Stomach smooth muscle (tissue), 2 donors: ENCODE results near the gene GRID1.

Source experiments
- H3K27ac ChIP-seq: one replicate; pipeline ENCODE4 v1.7.0; 2013; ENCODE audit warnings: mild to moderate bottlenecking, low read length, inconsistent platforms
- H3K27me3 ChIP-seq, 2 donors: one replicate each; pipeline ENCODE4 v1.7.0; 2013; ENCODE audit warnings: low read length in 2 of 2; ENCODE audit not compliant: insufficient read depth in 2 of 2, control insufficient read depth in 1 of 2
- H3K36me3 ChIP-seq, 2 donors: one replicate each; pipeline ENCODE4 v1.7.0; 2013; ENCODE audit warnings: low read length in 2 of 2; ENCODE audit not compliant: control insufficient read depth in 2 of 2, insufficient read depth in 2 of 2
- H3K4me1 ChIP-seq: one replicate; pipeline ENCODE4 v1.7.0; 2013; ENCODE audit warnings: low read length; ENCODE audit not compliant: control insufficient read depth, insufficient read depth
- H3K4me3 ChIP-seq, 2 donors: one replicate each; pipeline ENCODE4 v1.7.0; 2013; ENCODE audit warnings: low read length in 2 of 2
- H3K9ac ChIP-seq, 2 donors: one replicate each; pipeline ENCODE4 v1.7.0; 2013; ENCODE audit warnings: low read length in 2 of 2, mild to moderate bottlenecking in 1 of 2
- H3K9me3 ChIP-seq, 2 donors: one replicate each; pipeline ENCODE4 v1.7.0; 2013; ENCODE audit warnings: low read length in 2 of 2; ENCODE audit not compliant: control insufficient read depth in 2 of 2
- donor health status: healthy.
- donor health status: Pancreatic carcinoma.

Gene GRID1

DNA sequence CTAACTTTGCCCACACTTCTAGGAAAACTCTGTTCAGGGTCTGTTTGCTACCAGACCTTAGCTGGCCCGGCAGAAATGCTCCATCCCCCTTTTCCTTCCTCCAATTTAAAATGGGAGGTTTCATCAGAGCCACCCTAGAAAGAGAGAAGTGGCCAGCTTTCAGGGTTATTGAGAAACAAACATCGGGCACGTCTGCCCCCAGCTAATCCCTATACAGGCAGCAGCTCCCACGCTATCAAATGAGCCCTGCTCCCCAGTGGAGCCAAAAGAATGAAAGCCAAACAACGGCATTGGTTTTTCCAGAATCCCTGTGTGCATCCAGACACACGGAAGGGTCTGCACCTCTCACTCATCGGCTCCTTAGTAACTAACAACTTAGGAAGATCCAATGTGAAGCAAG, 132.5 kb downstream of the GRID1 start:
- Histone ChIP-seq H3K4me3 (no peak overlapping the region), H3K27me3 (no peaks in the 10 kb centered on the region), H3K9me3 (no peaks in the 10 kb centered on the region), H3K9ac (no peak overlapping the region), H3K36me3 (no peaks in the 10 kb centered on the region), H3K27ac (no peak overlapping the region), H3K4me1 (no peaks in the 10 kb centered on the region)

DNA sequence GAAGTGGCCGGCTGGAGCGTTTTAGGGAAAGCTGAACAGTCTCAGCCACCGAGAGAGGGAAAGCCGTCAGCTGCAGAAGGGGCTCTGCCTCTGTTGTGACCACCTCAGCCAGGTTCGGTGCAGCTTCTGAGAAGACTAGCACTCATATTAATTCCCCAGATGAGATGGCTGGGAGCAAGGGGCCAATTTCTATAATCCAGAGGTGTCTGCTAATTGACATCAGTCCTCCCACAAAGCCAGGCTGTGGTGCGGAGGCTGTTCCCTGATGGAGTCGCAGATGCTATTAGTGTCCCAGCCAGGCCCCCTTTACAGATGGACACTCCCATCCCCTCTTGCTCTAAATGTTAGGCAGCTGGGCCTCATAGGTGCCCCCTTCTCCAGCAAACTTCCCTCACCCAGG, 133.5 kb downstream of the GRID1 start:
- Histone ChIP-seq H3K27me3 (no peaks in the 10 kb centered on the region), H3K9ac (no peak overlapping the region)

DNA sequence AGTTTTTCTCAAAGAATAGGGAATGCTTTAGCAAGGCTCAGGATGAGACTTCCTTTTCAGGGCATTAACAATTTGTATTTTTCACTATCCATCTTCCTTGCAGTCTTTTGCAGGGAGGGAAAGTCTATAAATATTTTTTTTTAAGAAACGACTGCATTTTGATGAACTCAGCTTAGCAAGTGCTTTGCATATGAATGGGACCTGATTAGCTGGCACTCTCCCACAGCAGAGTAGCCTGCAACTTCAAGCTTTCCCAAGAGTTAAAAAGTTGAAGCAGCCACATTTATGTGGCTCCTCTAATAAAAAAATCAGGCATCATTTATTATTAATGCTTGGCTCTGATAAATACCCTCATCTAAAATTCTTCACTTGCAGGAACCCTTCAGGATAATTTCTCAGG, 134.0 kb downstream of the GRID1 start:
- H3K4me1 ChIP-seq, result no peaks in the 10 kb centered on the region
- H3K4me3 ChIP-seq, result no peak overlapping the region
- no peak overlapping the region for H3K27ac ChIP-seq
- no peaks in the 10 kb centered on the region for H3K27me3 ChIP-seq
- no peak overlapping the region for H3K9ac ChIP-seq
- no peaks in the 10 kb centered on the region for H3K36me3 ChIP-seq
- no peaks in the 10 kb centered on the region for H3K9me3 ChIP-seq

More for the DNA sequence above, 133.5 kb downstream of the GRID1 start:
- Histone ChIP-seq H3K4me1 (no peaks in the 10 kb centered on the region), H3K9me3 (no peaks in the 10 kb centered on the region), H3K36me3 (no peaks in the 10 kb centered on the region), H3K27ac (no peak overlapping the region), H3K4me3 (no peak overlapping the region)

DNA sequence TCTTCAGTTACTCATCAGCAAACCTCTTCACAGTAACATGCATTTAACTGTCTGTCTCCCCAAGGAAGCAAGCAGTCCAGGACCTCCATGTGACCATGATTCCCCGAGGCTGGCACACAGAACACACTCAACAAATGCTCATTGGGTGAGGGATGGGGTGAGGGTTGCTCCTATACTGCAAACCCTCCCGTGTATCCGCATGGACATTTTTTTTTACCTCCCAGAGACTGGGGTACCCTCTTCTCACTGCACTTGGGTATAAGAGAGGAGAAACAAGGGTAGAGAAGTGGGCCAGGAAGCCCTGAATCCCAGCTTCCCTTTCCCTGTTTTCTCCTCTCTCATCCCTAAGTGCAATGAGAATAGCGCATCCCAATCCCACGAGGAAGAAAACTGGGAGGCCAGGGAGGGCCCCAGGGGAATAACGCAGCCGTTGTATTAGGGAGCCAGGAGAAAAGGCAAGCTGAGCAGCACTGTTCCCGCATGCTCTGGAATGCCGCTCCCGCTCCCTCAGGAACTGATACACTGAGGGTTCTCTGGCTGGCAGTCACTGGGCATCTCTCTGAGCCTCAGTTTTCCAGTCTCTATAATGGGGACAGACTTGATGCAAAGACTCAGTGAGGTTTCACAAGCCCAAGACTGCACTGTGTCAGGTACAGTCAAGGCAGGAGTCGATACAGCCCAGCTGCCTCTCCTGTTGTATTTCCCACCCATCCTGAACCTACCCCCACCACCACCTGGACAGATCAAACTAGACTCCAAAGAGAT, 134.6 kb downstream of the GRID1 start:
- Histone ChIP-seq H3K9me3 (no peaks in the 10 kb centered on the region), H3K36me3 (no peaks in the 10 kb centered on the region), H3K27me3 (no peaks in the 10 kb centered on the region), H3K27ac (no peak overlapping the region), H3K4me3 (no peak overlapping the region), H3K4me1 (no peaks in the 10 kb centered on the region), H3K9ac (no peak overlapping the region)

DNA sequence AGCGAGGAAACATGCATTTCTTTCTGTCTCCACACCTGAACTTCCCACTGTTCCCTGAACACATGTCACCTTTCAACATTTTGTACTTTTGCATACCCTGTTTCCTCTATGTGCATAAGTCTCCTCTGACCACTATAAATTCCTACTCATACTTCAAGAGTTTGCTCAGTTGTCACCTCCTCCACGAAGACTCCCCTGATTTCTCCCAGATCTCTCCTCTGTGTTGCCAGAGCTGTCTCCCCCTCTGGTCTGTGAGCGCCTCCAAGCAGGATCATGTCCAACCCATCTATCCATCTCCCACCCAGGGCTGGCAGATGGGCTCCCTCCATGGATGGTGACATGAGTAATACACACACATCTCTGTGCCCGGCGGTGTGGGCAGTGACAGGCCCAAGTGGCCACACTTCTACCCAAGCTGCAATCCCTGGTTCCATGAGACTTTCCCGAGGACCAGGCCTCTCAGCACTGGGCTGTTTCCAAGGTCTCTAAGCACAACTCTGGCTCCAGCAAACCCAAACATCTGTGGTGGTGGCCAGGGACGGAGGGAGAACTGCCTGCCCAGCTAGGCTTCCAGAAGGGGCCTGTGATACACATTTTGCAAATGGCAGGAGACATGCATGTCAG, 135.9 kb downstream of the GRID1 start:
- no peaks in the 10 kb centered on the region for H3K36me3 ChIP-seq
- no peaks in the 10 kb centered on the region for H3K27me3 ChIP-seq
- no peaks in the 10 kb centered on the region for H3K9me3 ChIP-seq
- no peaks in the 10 kb centered on the region for H3K4me1 ChIP-seq
- H3K4me3 ChIP-seq, result no peak overlapping the region
- H3K27ac ChIP-seq, result no peak overlapping the region
- no peak overlapping the region for H3K9ac ChIP-seq

DNA sequence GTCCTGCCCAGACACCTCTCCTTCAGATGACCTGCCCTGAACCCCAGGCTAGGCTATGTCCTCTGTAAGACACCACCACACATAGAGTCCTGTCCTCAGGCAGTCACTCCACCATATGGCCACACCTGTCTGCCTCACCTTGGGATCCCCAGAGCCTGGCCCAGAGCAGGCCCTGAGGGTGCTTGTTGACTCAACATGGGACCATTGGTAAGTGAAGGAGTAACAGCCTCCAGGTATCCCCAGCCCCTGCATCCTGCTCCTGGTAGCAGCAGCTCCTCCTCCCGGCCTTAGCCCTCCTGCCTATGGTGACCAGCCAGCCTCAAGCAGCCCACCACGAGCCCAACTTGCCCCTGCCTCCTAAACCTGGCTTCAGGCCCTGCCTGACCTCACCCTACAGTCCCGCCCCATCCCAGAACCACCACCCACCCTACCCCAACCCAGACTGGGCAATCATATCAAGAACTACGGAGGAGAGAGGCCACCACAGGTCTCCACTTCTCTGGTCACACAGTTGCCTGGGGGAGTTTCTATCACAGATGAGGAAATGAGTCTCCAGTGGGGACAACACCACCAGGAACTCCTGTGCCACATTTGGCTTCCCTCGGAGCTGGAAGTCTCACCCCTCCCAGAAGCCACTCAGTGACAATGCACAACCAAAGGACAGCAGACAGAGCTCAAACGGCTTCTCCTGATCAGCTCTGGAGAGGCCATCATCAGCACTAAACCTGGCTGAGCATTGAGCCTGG, 136.6 kb downstream of the GRID1 start:
- Histone ChIP-seq H3K4me1 (no peaks in the 10 kb centered on the region), H3K9me3 (no peaks in the 10 kb centered on the region), H3K27me3 (no peaks in the 10 kb centered on the region), H3K36me3 (no peaks in the 10 kb centered on the region), H3K4me3 (no peak overlapping the region), H3K27ac (no peak overlapping the region), H3K9ac (no peak overlapping the region)

DNA sequence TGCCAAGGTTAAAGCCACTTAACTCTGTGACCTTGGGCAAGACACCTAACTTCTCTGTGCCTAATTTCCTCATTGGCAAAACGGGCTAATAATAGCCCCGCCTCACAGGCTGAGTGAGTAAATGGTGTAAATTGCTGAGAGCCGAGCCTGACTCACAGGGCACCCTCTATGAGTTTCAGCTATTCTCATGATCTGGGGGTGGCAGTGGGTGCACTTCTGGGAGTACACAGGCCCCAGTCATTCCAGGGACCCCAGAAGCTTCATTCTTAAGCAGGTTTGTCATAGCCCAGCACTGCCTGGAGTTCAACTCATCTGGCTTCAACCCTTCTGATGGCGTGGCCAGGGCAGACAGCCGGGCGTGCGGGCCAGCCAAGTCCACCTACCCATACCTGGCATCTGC, 137.2 kb downstream of the GRID1 start:
- Histone ChIP-seq H3K4me3 (no peak overlapping the region), H3K36me3 (no peaks in the 10 kb centered on the region), H3K4me1 (no peaks in the 10 kb centered on the region), H3K9me3 (no peaks in the 10 kb centered on the region), H3K9ac (no peak overlapping the region), H3K27ac (no peak overlapping the region), H3K27me3 (no peaks in the 10 kb centered on the region)

DNA sequence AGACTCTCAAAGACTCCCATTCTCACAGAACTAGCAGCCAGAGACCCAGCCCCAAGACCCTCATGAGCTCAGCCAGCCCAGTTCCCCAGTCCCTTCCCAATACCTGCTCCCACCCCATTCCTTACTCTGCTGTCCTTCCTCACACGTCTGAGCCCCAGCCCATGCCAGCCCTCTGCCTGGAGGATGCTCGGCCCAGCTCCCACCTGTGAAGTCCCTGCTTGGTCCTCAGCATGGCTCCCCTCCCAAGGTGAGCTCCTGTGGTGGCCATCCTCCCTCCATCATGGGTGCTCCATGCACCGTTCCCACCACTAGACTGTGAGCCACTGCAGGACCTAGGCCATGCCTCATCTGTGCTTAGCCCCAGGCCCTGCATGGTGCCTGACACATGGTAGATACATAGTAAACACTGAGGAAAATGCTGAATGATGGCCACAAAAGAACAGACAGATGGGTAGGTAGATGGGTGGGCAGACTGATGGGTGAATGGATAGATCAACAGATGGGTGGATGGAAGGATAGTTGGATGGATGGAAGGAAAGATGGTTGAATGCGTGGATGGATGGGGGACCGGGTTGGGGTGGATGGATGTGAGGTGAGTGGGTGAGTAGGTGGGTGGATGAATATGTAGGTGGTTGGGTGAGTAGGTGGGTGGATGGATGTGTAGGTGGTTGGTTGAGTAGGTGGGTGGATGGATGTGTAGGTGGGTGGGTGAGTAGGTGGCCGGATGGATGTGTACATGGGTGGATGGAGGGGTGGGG, 138.9 kb downstream of the GRID1 start:
- H3K36me3 ChIP-seq, result no peaks in the 10 kb centered on the region
- no peaks in the 10 kb centered on the region for H3K4me1 ChIP-seq
- no peak overlapping the region for H3K4me3 ChIP-seq
- no peaks in the 10 kb centered on the region for H3K27me3 ChIP-seq
- no peaks in the 10 kb centered on the region for H3K9me3 ChIP-seq
- H3K9ac ChIP-seq, result no peak overlapping the region
- H3K27ac ChIP-seq, result no peak overlapping the region

DNA sequence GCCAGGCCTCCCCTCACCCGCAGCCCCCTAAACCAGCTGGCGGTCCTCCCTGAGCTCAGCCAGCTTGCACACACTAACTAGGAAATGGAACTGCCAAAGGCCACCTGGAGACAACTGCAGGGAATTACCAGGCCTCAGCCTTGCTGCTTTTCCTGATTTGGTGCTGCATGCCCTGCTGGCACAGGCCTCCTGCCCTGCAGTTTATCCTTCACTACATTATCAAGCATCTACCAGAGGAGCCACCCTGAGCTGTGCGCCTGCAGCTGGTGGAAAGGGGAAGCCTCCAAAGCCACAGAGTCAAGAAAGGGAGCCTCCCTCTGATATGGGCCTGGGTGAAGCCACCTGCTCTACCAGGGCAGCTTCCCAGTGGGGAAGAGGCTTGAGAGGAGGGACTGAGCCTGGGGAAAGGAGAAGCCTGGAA, 139.8 kb downstream of the GRID1 start:
- Histone ChIP-seq H3K27me3 (no peaks in the 10 kb centered on the region), H3K4me3 (no peak overlapping the region), H3K9ac (no peak overlapping the region), H3K27ac (no peak overlapping the region), H3K4me1 (no peaks in the 10 kb centered on the region), H3K9me3 (no peaks in the 10 kb centered on the region), H3K36me3 (no peaks in the 10 kb centered on the region)

DNA sequence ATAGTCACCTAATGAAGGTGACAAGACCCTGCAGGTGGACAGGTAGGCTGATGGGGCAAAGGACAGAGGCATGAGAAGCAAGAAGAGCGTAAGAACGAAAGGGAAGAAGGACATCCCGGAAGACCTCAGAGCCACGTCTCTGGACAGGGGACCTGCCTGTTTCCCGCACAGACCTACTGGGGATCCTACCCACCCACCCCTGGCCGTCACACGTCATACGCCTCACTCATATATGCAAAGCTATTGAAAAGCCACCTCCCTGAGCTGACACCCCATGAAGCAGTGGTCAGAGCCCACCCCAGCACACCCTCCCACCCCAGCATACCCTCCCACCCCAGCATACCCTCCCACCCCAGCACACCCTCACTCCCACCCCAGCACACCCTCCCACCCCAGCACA, 140.6 kb downstream of the GRID1 start:
- Histone ChIP-seq H3K4me3 (no peak overlapping the region), H3K27ac (no peak overlapping the region), H3K4me1 (no peaks in the 10 kb centered on the region), H3K9ac (no peak overlapping the region), H3K27me3 (no peaks in the 10 kb centered on the region), H3K36me3 (no peaks in the 10 kb centered on the region), H3K9me3 (no peaks in the 10 kb centered on the region)
